Measurements from ENCODE around the gene SPATS2.
"Not testable (repeated sequence)": the region's sequence is repeated elsewhere in the genome, so short reads cannot be mapped to it uniquely, and the experiment has no call there.

SPATS2 gene

GRCh38 chr12:49511410-49511809 lies 144.1 kb downstream of the SPATS2 start:
- DNase-seq (ENCODE audit: low spot score) (no peak), FAIRE-seq (no peak)

GRCh38 chr12:49512546-49512945 lies 145.3 kb downstream of the SPATS2 start:
- no peak for FAIRE-seq
- no peak for DNase-seq (ENCODE audit: low spot score)

GRCh38 chr12:49515266-49515665 lies 148.0 kb downstream of the SPATS2 start:
- DNase-seq (ENCODE audit: low spot score) = peak; percentile 60

GRCh38 chr12:49518914-49519573 lies 151.8 kb downstream of the SPATS2 start:
- FAIRE-seq (no peak), DNase-seq (ENCODE audit: low spot score) (no peak)

More at GRCh38 chr12:49515266-49515665, 148.0 kb downstream of the SPATS2 start:
- FAIRE-seq = no peak

- DNase-seq (ENCODE audit: low spot score) (no peak), FAIRE-seq (no peak)
Measured at GRCh38 chr12:49519574-49519936, 152.3 kb downstream of the SPATS2 start.

- DNase-seq (ENCODE audit: low spot score) (no peak), FAIRE-seq (no peak)
Measured at GRCh38 chr12:49521389-49521788, 154.1 kb downstream of the SPATS2 start.

- DNase-seq (ENCODE audit: low spot score) (no peak), FAIRE-seq (no peak)
Measured at GRCh38 chr12:49524660-49525324, 157.5 kb downstream of the SPATS2 start.

- DNase-seq (ENCODE audit: low spot score) = no peak
- no peak for FAIRE-seq
Measured at GRCh38 chr12:49525942-49526341, 158.7 kb downstream of the SPATS2 start.

GRCh38 chr12:49527361-49528130 lies 160.3 kb downstream of the SPATS2 start:
- DNase-seq (ENCODE audit: low spot score) = no peak
- no peak for FAIRE-seq

- DNase-seq (ENCODE audit: low spot score) (no peak), FAIRE-seq (no peak)
Measured at GRCh38 chr12:49529414-49529813, 162.2 kb downstream of the SPATS2 start.

- DNase-seq (ENCODE audit: low spot score) = no peak
- no peak for FAIRE-seq
Measured at GRCh38 chr12:49531745-49532144, 164.5 kb downstream of the SPATS2 start.

- DNase-seq (ENCODE audit: low spot score) = no peak
- no peak for FAIRE-seq
Measured at GRCh38 chr12:49533331-49533730, 166.1 kb downstream of the SPATS2 start.

- FAIRE-seq; DNase-seq (ENCODE audit: low spot score): not testable (repeated sequence)
Measured at GRCh38 chr12:49534122-49534521, 166.9 kb downstream of the SPATS2 start.

- DNase-seq (ENCODE audit: low spot score) = no peak
- no peak for FAIRE-seq
Measured at GRCh38 chr12:49534731-49535278, 167.5 kb downstream of the SPATS2 start.

GRCh38 chr12:49535921-49536525 lies 168.8 kb downstream of the SPATS2 start:
- FAIRE-seq = no peak

GRCh38 chr12:49536526-49537071 lies 169.3 kb downstream of the SPATS2 start:
- DNase-seq (ENCODE audit: low spot score) (no peak), FAIRE-seq (no peak)

More at GRCh38 chr12:49535921-49536525, 168.8 kb downstream of the SPATS2 start:
- no peak for DNase-seq (ENCODE audit: low spot score)

GRCh38 chr12:49537231-49537751 lies 170.0 kb downstream of the SPATS2 start:
- FAIRE-seq = no peak

GRCh38 chr12:49537752-49538509 lies 170.7 kb downstream of the SPATS2 start:
- DNase-seq (ENCODE audit: low spot score) = no peak
- FAIRE-seq = no peak

More at GRCh38 chr12:49537231-49537751, 170.0 kb downstream of the SPATS2 start:
- DNase-seq (ENCODE audit: low spot score) = no peak

GRCh38 chr12:49538510-49539403 lies 171.5 kb downstream of the SPATS2 start, which contains the start of gene KCNH3:
Gene KCNH3 (plus strand): TSS chr12:49539030. CDS start chr12:49539417, 387 bp downstream.
- DNase-seq (ENCODE audit: low spot score) (peak; percentile 95), FAIRE-seq (no peak)
